ENCODE results near the gene BORCS5. TPM values are rescaled to one million over a fixed set of nuclear protein-coding genes. Genes with fewer than 3 reads are reported as not detected.
"Not testable (repeated sequence)": the region's sequence is repeated elsewhere in the genome, so short reads cannot be mapped to it uniquely, and the experiment has no call there.

BORCS5 gene
- total and polyA plus RNA-seq, 2 donors (not counting 1 experiment from before 2014, with no cell fraction given), result 11.9 to 46.2 TPM

- Mint-ChIP-seq H3K27me3 (no peaks in the 10 kb centered on the region), H3K4me3 (no peak overlapping the region), H3K4me1 (peaks cover 4% of the 10 kb centered on the region), H3K9me3 (ENCODE audit: insufficient read depth) (peaks cover 4% of the 10 kb centered on the region), H3K27ac (no peak overlapping the region)
- ChIA-PET POLR2A (no interaction called here), CTCF (interaction anchor here (0.7 kb wide), 1 partner anchor 56 kb away, joined by 3 read pairs; no protein-coding TSS in a partner anchor)
- Histone ChIP-seq H3K27me3 (replicated peaks in 1 of 4; ENCODE audit: control extremely low read depth in 1 of 4, control insufficient read depth in 3 of 4, insufficient read depth in 4 of 4, low read length in 3 of 4) (no peaks in the 10 kb centered on the region), H3K9ac (ENCODE audit: low read length) (no peak overlapping the region), H3K9me3 (ENCODE audit: control extremely low read depth in 1 of 3, control insufficient read depth in 2 of 3, insufficient read depth in 1 of 3, low read length in 2 of 3) (peaks cover 0 to 4% (median 0%) of the 10 kb centered on the region in 3 donors), H4K20me1 (ENCODE audit: control insufficient read depth, insufficient read depth, low read length, poor library complexity, severe bottlenecking) (peaks cover 3% of the 10 kb centered on the region), H3K36me3 (replicated peaks in 1 of 2; ENCODE audit: control extremely low read depth in 1 of 2, control insufficient read depth in 1 of 2, extremely low read depth in 1 of 2, insufficient read depth in 2 of 2, low read length in 1 of 2) (peaks cover 0 to 2% of the 10 kb centered on the region in 2 experiments), H3K4me3 (ENCODE audit: control extremely low read depth in 1 of 5, extremely low read depth in 1 of 5, insufficient read depth in 1 of 5, low read depth in 2 of 5, low read length in 4 of 5) (no peak overlapping the region), H3K4me1 (ENCODE audit: control insufficient read depth in 2 of 2, insufficient read depth in 2 of 2, low read length in 2 of 2) (no peaks in the 10 kb centered on the region), H2AFZ (ENCODE audit: insufficient read depth, low read depth, low read length, poor library complexity, severe bottlenecking) (no peak overlapping the region), H3K27ac (ENCODE audit: low read length in 2 of 2) (no peak overlapping the region), H3K79me2 (ENCODE audit: control insufficient read depth, insufficient read depth, low read length) (peaks cover 18% of the 10 kb centered on the region), H3K4me2 (replicated peaks; ENCODE audit: low read depth, low read length, poor library complexity, severe bottlenecking) (no peak overlapping the region)
- DNase-seq, result no peak
- WGBS (ENCODE audit: insufficient coverage), result no CpG with 5 or more reads among the region's 2 CpGs
- no peak for TF ChIP-seq EZH2 (IDR thresholded peaks at IDR 0.05; ENCODE audit: borderline replicate concordance, insufficient read depth, low read depth, low read length, poor library complexity, severe bottlenecking)
- TF ChIP-seq CTCF (IDR thresholded peaks at IDR 0.05), result no peak
- no peak for ATAC-seq (ENCODE audit: low read depth)
- intact Hi-C loops (cut with micrococcal nuclease), result no loop called here
These were observed 59.0 kb downstream of the BORCS5 start for GRCh38 chr12:12415886-12416285.

GRCh38 chr12:12419165-12419564, 62.3 kb downstream of the BORCS5 start:
- H3K4me1 ChIP-seq (ENCODE audit: control insufficient read depth in 2 of 2, insufficient read depth in 2 of 2, low read length in 2 of 2); H3K27ac Mint-ChIP-seq; H2AFZ ChIP-seq (ENCODE audit: insufficient read depth, low read depth, low read length, poor library complexity, severe bottlenecking); H3K27me3 Mint-ChIP-seq; DNase-seq; POLR2A ChIA-PET; H3K27ac ChIP-seq (ENCODE audit: low read length in 2 of 2); intact Hi-C loops (cut with micrococcal nuclease); H3K4me3 Mint-ChIP-seq; H3K4me2 ChIP-seq (replicated peaks; ENCODE audit: low read depth, low read length, poor library complexity, severe bottlenecking); H3K9ac ChIP-seq (ENCODE audit: low read length); H3K36me3 ChIP-seq (replicated peaks in 1 of 2; ENCODE audit: control extremely low read depth in 1 of 2, control insufficient read depth in 1 of 2, extremely low read depth in 1 of 2, insufficient read depth in 2 of 2, low read length in 1 of 2); ATAC-seq (ENCODE audit: low read depth); H3K9me3 Mint-ChIP-seq (ENCODE audit: insufficient read depth); H3K27me3 ChIP-seq (replicated peaks in 1 of 4; ENCODE audit: control extremely low read depth in 1 of 4, control insufficient read depth in 3 of 4, insufficient read depth in 4 of 4, low read length in 3 of 4); H3K4me3 ChIP-seq (ENCODE audit: control extremely low read depth in 1 of 5, extremely low read depth in 1 of 5, insufficient read depth in 1 of 5, low read depth in 2 of 5, low read length in 4 of 5); CTCF ChIA-PET; H4K20me1 ChIP-seq (ENCODE audit: control insufficient read depth, insufficient read depth, low read length, poor library complexity, severe bottlenecking); H3K4me1 Mint-ChIP-seq: not testable (repeated sequence)
- WGBS (ENCODE audit: insufficient coverage), result no CpG with 5 or more reads among the region's 3 CpGs
- Histone ChIP-seq H3K79me2 (ENCODE audit: control insufficient read depth, insufficient read depth, low read length) (peaks cover 14% of the 10 kb centered on the region), H3K9me3 (ENCODE audit: control extremely low read depth in 1 of 3, control insufficient read depth in 2 of 3, insufficient read depth in 1 of 3, low read length in 2 of 3) (peaks cover 1 to 18% (median 12%) of the 10 kb centered on the region in 3 donors)
